ENCODE results near the gene KCNH4. TPM values are rescaled to one million over a fixed set of nuclear protein-coding genes. Genes with fewer than 3 reads are reported as not detected.

Gene KCNH4
- total RNA-seq, 1 donor from 2014 or later: 2.3 TPM

GRCh38 chr17:42119301-42119700 lies 61.6 kb downstream of the KCNH4 start:
- no peak for DNase-seq
- intact Hi-C loops (cut with micrococcal nuclease): no loop called here
- Mint-ChIP-seq H3K4me3 (no peak overlapping the region), H3K36me3 (ENCODE audit: low read depth) (peaks cover 34% of the 10 kb centered on the region), H3K27me3 (no peaks in the 10 kb centered on the region), H3K4me1 (peaks cover 25% of the 10 kb centered on the region), H3K27ac (no peak overlapping the region), H3K9me3 (no peaks in the 10 kb centered on the region)

GRCh38 chr17:42118545-42118944 lies 62.4 kb downstream of the KCNH4 start:
- Mint-ChIP-seq H3K4me1 (peaks cover 28% of the 10 kb centered on the region), H3K27me3 (no peaks in the 10 kb centered on the region), H3K9me3 (no peaks in the 10 kb centered on the region), H3K36me3 (ENCODE audit: low read depth) (peaks cover 37% of the 10 kb centered on the region), H3K4me3 (peak overlapping the region; percentile 68), H3K27ac (peak overlapping the region; percentile 68)
- intact Hi-C loops (cut with micrococcal nuclease): no loop called here
- peak; percentile 83 for DNase-seq

GRCh38 chr17:42118126-42118510 lies 62.8 kb downstream of the KCNH4 start:
- no peaks in the 10 kb centered on the region for H3K9me3 Mint-ChIP-seq
- DNase-seq: no peak
- peaks cover 28% of the 10 kb centered on the region for H3K4me1 Mint-ChIP-seq
- H3K27ac Mint-ChIP-seq: peak overlapping the region; percentile 68
- H3K36me3 Mint-ChIP-seq (ENCODE audit: low read depth): peaks cover 38% of the 10 kb centered on the region
- intact Hi-C loops (cut with micrococcal nuclease): no loop called here
- peak overlapping the region; percentile 68 for H3K4me3 Mint-ChIP-seq
- no peaks in the 10 kb centered on the region for H3K27me3 Mint-ChIP-seq

GRCh38 chr17:42117397-42118125 lies 63.4 kb downstream of the KCNH4 start:
- no peaks in the 10 kb centered on the region for H3K27me3 Mint-ChIP-seq
- peaks cover 41% of the 10 kb centered on the region for H3K36me3 Mint-ChIP-seq (ENCODE audit: low read depth)
- peaks cover 31% of the 10 kb centered on the region for H3K4me1 Mint-ChIP-seq
- no peak for DNase-seq
- no peaks in the 10 kb centered on the region for H3K9me3 Mint-ChIP-seq
- no peak overlapping the region for H3K27ac Mint-ChIP-seq
- no peak overlapping the region for H3K4me3 Mint-ChIP-seq
- intact Hi-C loops (cut with micrococcal nuclease): no loop called here

- no peak overlapping the region for H3K4me3 Mint-ChIP-seq
- H3K4me1 Mint-ChIP-seq: peaks cover 35% of the 10 kb centered on the region
- H3K27ac Mint-ChIP-seq: peak overlapping the region; percentile 55
Measured at GRCh38 chr17:42116705-42117396, 64.1 kb downstream of the KCNH4 start.

GRCh38 chr17:42114118-42114517 lies 66.8 kb downstream of the KCNH4 start:
- intact Hi-C loops (cut with micrococcal nuclease): loop anchor here (5.0 kb wide), 1 partner anchor 68 kb away; the partner anchor contains the start of gene KCNH4
- H3K36me3 Mint-ChIP-seq (ENCODE audit: low read depth): peaks cover 49% of the 10 kb centered on the region
- H3K4me3 Mint-ChIP-seq: peak overlapping the region; percentile 8
- H3K9me3 Mint-ChIP-seq: no peaks in the 10 kb centered on the region
- DNase-seq: no peak
- H3K4me1 Mint-ChIP-seq: peaks cover 40% of the 10 kb centered on the region
- peak overlapping the region; percentile 69 for H3K27ac Mint-ChIP-seq
- no peaks in the 10 kb centered on the region for H3K27me3 Mint-ChIP-seq

More at GRCh38 chr17:42116705-42117396, 64.1 kb downstream of the KCNH4 start:
- peaks cover 43% of the 10 kb centered on the region for H3K36me3 Mint-ChIP-seq (ENCODE audit: low read depth)
- H3K9me3 Mint-ChIP-seq: no peaks in the 10 kb centered on the region
- DNase-seq: peak; percentile 95
- intact Hi-C loops (cut with micrococcal nuclease): no loop called here
- H3K27me3 Mint-ChIP-seq: no peaks in the 10 kb centered on the region

- intact Hi-C loops (cut with micrococcal nuclease): loop anchor here (2.0 to 5.0 kb wide), 5 partner anchors 41 to 147 kb away; partner anchors contain the start of genes CNP, DNAJC7, KCNH4 and RAB5C
- Mint-ChIP-seq H3K4me3 (no peak overlapping the region), H3K27me3 (no peaks in the 10 kb centered on the region), H3K9me3 (no peaks in the 10 kb centered on the region), H3K36me3 (ENCODE audit: low read depth) (peaks cover 48% of the 10 kb centered on the region), H3K4me1 (peaks cover 38% of the 10 kb centered on the region), H3K27ac (peak overlapping the region; percentile 93)
- no peak for DNase-seq
Measured at GRCh38 chr17:42113293-42114069, 67.5 kb downstream of the KCNH4 start.

GRCh38 chr17:42112552-42113176 lies 68.3 kb downstream of the KCNH4 start, which contains the start of gene DHX58:
Gene DHX58 (minus strand): TSS chr17:42112714. CDS start chr17:42111892, 822 bp downstream.
- Mint-ChIP-seq H3K4me1 (peaks cover 42% of the 10 kb centered on the region), H3K27ac (peak within 1 kb of the TSS; percentile 93), H3K9me3 (no peaks in the 10 kb centered on the region), H3K36me3 (ENCODE audit: low read depth) (peaks cover 48% of the 10 kb centered on the region), H3K27me3 (no peaks in the 10 kb centered on the region), H3K4me3 (peak within 1 kb of the TSS; percentile 94)
- intact Hi-C loops (cut with micrococcal nuclease): loop anchor here (2.0 to 5.0 kb wide), 5 partner anchors 42 to 146 kb away; partner anchors contain the start of genes CNP, DNAJC7, KCNH4 and RAB5C
- peak; percentile 96 for DNase-seq

GRCh38 chr17:42111871-42112551 lies 68.9 kb downstream of the KCNH4 start:
- Mint-ChIP-seq H3K36me3 (ENCODE audit: low read depth) (peaks cover 47% of the 10 kb centered on the region), H3K4me1 (peaks cover 42% of the 10 kb centered on the region), H3K9me3 (no peaks in the 10 kb centered on the region), H3K27ac (peak overlapping the region; percentile 93), H3K27me3 (no peaks in the 10 kb centered on the region), H3K4me3 (peak overlapping the region; percentile 94)
- intact Hi-C loops (cut with micrococcal nuclease): loop anchor here (2.0 to 5.0 kb wide), 5 partner anchors 43 to 145 kb away; partner anchors contain the start of genes CNP, DNAJC7, KCNH4 and RAB5C
- peak; percentile 82 for DNase-seq

GRCh38 chr17:42111265-42111636 lies 69.7 kb downstream of the KCNH4 start:
- H3K27ac Mint-ChIP-seq: peak overlapping the region; percentile 93

GRCh38 chr17:42110301-42111264 lies 70.4 kb downstream of the KCNH4 start:
- intact Hi-C loops (cut with micrococcal nuclease): loop anchor here (5.0 kb wide), 1 partner anchor 72 kb away; the partner anchor contains the start of gene KCNH4
- no peaks in the 10 kb centered on the region for H3K9me3 Mint-ChIP-seq
- peaks cover 41% of the 10 kb centered on the region for H3K4me1 Mint-ChIP-seq
- DNase-seq: peak; percentile 78
- peaks cover 46% of the 10 kb centered on the region for H3K36me3 Mint-ChIP-seq (ENCODE audit: low read depth)
- peak overlapping the region; percentile 94 for H3K4me3 Mint-ChIP-seq
- peak overlapping the region; percentile 93 for H3K27ac Mint-ChIP-seq
- no peaks in the 10 kb centered on the region for H3K27me3 Mint-ChIP-seq

More at GRCh38 chr17:42111265-42111636, 69.7 kb downstream of the KCNH4 start:
- Mint-ChIP-seq H3K36me3 (ENCODE audit: low read depth) (peaks cover 45% of the 10 kb centered on the region), H3K4me3 (peak overlapping the region; percentile 94), H3K27me3 (no peaks in the 10 kb centered on the region), H3K4me1 (peaks cover 41% of the 10 kb centered on the region), H3K9me3 (no peaks in the 10 kb centered on the region)
- no peak for DNase-seq
- intact Hi-C loops (cut with micrococcal nuclease): loop anchor here (5.0 kb wide), 1 partner anchor 71 kb away; the partner anchor contains the start of gene KCNH4

GRCh38 chr17:42109086-42109485 lies 71.9 kb downstream of the KCNH4 start:
- H3K27ac Mint-ChIP-seq: peak overlapping the region; percentile 39
- intact Hi-C loops (cut with micrococcal nuclease): no loop called here
- H3K4me1 Mint-ChIP-seq: peaks cover 41% of the 10 kb centered on the region
- no peaks in the 10 kb centered on the region for H3K27me3 Mint-ChIP-seq
- no peak overlapping the region for H3K4me3 Mint-ChIP-seq
- H3K36me3 Mint-ChIP-seq (ENCODE audit: low read depth): peaks cover 48% of the 10 kb centered on the region
- no peak for DNase-seq
- H3K9me3 Mint-ChIP-seq: no peaks in the 10 kb centered on the region
